NCI-H2227 (cell line): ENCODE results near the gene FARP1.
"Not testable (repeated sequence)": the region's sequence is repeated elsewhere in the genome, so short reads cannot be mapped to it uniquely, and the experiment has no call there.

Source experiments
- DNase-seq: peaks from one replicate; lab custom pipeline; 2025; ENCODE audit not compliant: unreplicated experiment; lab: John Stamatoyannopoulos, UW

FARP1 gene

GRCh38 chr13:98225036-98225940 lies 82.4 kb downstream of the FARP1 start:
- DNase-seq = no peak

- no peak for DNase-seq
Observed at GRCh38 chr13:98226496-98226895, 83.6 kb downstream of the FARP1 start.

GRCh38 chr13:98228661-98229341 lies 85.9 kb downstream of the FARP1 start:
- DNase-seq = no peak

DNA sequence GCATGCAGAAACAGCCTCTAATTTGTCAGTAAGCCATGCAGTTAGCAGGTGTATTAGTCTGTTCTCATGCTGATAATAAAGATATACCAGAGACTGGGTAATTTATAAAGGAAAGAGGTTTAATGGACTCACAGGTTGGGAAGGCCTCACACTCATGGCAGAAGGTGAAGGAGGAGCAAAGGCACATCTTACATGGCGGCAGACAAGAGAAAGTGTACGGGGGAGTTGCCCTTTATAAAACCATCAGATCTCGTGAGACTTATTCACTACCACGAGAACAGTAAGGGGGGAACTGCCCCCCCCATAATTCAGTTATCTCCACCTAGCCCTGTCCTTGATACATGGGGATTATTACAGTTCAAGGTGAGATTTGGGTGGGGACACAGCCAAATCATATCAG lies 87.9 kb downstream of the FARP1 start:
- DNase-seq = not testable (repeated sequence)

- DNase-seq = no peak
Observed at GRCh38 chr13:98232456-98232855, 89.6 kb downstream of the FARP1 start.

- no peak for DNase-seq
Observed at GRCh38 chr13:98233127-98233526, 90.2 kb downstream of the FARP1 start.

- DNase-seq = no peak
Observed at GRCh38 chr13:98234348-98234747, 91.5 kb downstream of the FARP1 start.

GRCh38 chr13:98236197-98236596 lies 93.3 kb downstream of the FARP1 start:
- no peak for DNase-seq

GRCh38 chr13:98237331-98237730 lies 94.4 kb downstream of the FARP1 start:
- DNase-seq = no peak

DNA sequence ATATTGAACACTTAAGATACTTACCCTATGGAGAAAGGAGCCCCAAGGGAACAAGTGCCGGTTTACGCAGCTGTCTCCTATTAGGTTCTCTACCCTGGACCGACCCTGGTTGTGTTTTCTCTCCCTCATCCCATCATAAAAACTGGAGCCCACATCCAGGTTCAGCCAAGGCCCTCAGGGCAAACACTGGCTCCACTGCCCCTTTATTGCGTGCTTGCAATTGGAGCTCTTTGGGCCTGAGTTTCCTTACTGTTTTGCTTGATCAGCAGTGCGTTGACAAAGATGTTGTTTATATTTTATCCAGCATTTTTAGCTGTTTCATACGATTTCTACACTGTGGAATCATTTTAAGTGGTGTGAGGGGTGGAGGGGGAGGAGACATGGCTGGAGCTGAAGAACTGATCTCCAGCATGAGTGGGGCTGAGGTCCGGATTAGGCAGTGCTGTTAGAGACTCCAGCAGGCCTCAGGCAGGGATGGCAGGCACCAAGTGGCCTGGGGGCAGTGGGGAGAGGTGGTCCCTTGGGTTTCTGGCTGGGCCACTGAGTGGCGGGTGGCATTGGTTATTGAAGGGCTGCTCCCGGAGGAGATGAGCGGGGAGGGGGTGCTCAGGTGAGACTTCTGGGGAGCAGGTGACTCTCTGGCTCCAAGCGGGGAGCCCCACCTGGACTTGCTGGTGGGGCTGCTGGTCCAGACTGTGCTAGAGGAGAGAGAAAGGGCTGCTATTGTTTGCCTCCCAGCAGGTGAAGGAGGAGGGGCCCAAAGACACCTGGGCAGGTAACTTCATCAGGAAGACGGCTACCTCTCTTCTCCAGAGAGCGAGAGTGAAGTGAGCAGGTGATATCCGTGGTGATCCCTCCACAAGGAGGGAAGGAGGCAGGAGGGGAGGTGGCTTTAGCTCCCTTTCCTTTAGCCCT lies 96.5 kb downstream of the FARP1 start:
- no peak for DNase-seq

DNA sequence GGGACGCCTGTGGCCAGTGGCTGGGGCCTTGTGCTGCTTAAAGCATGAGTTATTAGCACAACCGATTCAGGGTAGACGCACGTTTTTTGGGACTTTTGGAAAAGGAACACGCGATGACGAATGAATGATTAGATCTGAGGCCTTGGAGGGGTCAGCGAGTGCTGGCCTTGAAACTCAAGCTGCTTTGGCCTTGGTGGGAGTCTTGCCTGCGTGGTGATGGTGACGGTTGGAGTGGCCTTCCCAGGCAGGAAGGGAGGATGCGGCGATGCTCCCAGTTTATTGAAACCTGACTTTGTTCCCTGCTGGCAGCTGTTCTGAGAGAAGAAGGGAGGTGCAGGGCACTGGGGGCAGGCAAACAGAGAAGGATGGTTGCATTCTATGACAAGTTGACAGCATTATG lies 97.2 kb downstream of the FARP1 start:
- DNase-seq = no peak

DNA sequence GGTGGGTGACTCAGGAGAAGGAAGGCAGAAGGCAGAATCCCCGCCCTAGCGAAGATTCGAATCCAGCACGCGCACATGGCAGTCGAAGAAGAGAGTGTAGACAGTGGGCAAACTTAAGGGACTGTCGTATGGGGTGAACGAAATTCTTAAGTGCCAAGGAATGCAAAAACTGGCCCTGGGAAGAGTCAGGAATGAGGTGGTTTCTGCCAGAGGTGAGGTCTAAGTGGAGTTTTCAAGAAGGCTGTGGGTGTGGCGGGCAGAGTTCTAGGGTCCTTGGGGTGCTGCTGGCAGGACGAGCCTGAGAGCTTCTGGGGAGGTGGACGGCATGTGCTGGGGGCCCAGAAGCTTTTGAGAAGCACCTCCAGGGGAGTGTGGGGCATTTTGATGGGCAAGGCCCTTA lies 98.1 kb downstream of the FARP1 start:
- DNase-seq = no peak

- DNase-seq = no peak
Observed at GRCh38 chr13:98241976-98242375, 99.1 kb downstream of the FARP1 start.

GRCh38 chr13:98242403-98242802 lies 99.5 kb downstream of the FARP1 start:
- DNase-seq = no peak

GRCh38 chr13:98243929-98244272 lies 101.0 kb downstream of the FARP1 start:
- no peak for DNase-seq

DNA sequence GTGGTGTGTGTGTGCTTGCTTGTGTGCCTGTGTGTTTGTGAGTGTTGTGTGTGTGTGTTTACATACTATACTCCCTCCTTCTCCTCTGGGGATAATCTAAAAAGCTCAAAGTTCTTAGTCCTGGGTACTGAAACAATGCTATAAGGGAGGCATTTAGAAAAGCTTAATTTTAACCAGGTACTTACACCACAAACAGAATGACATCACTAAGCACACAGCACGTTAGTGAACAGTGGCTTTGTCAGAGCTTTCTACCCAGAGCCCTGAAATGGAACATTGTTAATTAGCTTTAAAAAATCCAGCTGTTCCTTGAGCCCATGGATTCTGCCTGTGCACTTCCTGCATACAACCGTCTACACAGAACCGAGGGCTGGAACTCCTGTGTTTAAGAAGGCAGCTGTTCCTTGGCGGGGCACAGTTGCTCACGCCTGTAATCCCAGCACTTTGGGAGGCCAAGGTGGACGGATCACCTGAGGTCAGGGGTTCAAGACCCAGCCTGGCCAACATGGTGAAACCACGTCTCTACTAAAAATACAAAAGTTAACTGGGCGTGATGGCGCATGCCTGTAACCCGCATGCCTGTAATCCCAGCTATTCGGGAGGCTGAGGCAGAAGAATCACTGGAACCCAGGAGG lies 103.8 kb downstream of the FARP1 start:
- DNase-seq = no peak

GRCh38 chr13:98251708-98252107 lies 108.8 kb downstream of the FARP1 start:
- DNase-seq = no peak

GRCh38 chr13:98252931-98253470 lies 110.1 kb downstream of the FARP1 start:
- no peak for DNase-seq

DNA sequence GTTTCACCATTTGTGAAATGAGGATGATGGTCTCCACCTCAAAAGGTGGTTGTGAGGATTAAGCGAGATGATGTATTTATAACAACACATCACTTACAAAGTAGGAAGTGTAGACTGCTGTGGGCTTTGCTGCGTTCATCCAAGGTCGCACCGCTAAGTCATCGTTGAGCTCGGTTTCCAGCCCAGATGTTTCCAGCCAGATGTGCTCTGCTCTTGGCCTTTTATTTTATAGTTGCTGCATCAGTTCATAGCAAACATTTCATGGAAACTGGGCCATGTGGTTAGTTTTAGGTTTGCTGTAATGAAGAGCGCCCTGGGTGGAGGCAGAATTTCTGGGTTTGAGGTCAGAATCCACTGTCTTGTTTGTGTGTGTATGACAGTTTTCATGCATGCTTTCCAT lies 110.6 kb downstream of the FARP1 start:
- DNase-seq = no peak

- DNase-seq = no peak
Observed at GRCh38 chr13:98254513-98254912, 111.6 kb downstream of the FARP1 start.

DNA sequence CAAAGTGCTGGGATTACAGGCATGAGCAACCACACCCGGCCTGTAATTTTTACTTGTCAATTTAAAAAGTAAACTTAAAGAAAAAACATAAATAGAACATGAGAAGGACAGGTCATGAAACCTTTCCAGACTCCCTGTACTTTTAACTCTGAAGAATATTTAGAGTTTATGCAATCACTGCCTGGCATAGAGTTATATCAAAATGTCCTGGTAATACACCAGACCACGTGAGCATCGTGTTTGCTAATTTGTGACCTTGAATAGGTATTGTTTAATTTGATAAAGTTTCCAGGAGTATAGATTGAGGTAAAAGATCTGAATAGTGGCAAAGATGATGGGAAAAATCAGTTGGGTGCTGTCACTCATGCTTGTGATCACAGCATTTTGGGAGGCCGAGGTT lies 115.3 kb downstream of the FARP1 start:
- DNase-seq = no peak
